ENCODE measurements around the gene PLXNA4.

PLXNA4 gene

GRCh38 chr7:132321387-132321786 is 254.9 kb downstream of the PLXNA4 start:
- Histone ChIP-seq H3K79me2 (ENCODE audit: low read length) (no peaks in the 10 kb centered on the region), H2AFZ (ENCODE audit: low read depth, low read length) (no peak overlapping the region), H3K36me3 (replicated peaks; ENCODE audit: low read depth, low read length) (no peaks in the 10 kb centered on the region), H3K9me3 (ENCODE audit: insufficient read depth, low read length) (no peaks in the 10 kb centered on the region), H3K4me3 (ENCODE audit: low read length) (no peak overlapping the region), H4K20me1 (ENCODE audit: insufficient read depth, low read length) (no peaks in the 10 kb centered on the region), H3K9ac (ENCODE audit: low read length) (no peak overlapping the region), H3K4me1 (ENCODE audit: low read length) (peaks cover 9% of the 10 kb centered on the region; the same call in 1 of the 2 replicates), H3K4me2 (ENCODE audit: low read length) (no peak overlapping the region), H3K27ac (ENCODE audit: low read length) (no peak overlapping the region), H3K27me3 (ENCODE audit: low read depth, low read length) (peaks cover 48% of the 10 kb centered on the region)
- TF ChIP-seq, protein P1, sequence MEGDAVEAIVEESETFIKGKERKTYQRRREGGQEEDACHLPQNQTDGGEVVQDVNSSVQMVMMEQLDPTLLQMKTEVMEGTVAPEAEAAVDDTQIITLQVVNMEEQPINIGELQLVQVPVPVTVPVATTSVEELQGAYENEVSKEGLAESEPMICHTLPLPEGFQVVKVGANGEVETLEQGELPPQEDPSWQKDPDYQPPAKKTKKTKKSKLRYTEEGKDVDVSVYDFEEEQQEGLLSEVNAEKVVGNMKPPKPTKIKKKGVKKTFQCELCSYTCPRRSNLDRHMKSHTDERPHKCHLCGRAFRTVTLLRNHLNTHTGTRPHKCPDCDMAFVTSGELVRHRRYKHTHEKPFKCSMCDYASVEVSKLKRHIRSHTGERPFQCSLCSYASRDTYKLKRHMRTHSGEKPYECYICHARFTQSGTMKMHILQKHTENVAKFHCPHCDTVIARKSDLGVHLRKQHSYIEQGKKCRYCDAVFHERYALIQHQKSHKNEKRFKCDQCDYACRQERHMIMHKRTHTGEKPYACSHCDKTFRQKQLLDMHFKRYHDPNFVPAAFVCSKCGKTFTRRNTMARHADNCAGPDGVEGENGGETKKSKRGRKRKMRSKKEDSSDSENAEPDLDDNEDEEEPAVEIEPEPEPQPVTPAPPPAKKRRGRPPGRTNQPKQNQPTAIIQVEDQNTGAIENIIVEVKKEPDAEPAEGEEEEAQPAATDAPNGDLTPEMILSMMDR (IDR thresholded peaks at IDR 0.05; ENCODE audit: low read depth, low read length): no peak
- no peak for TF ChIP-seq EZH2phosphoT487 (IDR thresholded peaks at IDR 0.05; ENCODE audit: low read depth)

DNA sequence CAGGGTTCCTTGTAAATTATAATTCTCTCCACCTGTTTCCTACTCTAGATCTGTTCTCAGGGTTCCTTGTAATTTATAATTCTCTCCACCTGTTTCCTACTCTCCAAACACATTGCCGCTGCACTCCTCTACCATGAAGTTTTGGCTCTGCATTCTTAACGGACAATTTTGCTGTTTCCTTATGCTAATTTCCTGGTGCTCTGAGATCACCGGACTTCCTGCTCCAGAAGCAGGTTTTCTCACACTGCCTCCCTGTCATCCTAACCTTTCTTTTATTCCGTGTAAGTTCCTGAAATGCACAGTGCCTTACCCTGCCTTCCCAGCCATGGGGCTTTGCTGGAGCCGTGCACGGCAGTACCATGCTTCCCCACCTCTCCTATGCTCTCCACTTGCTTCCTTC is 256.8 kb downstream of the PLXNA4 start:
- Histone ChIP-seq H4K20me1 (ENCODE audit: insufficient read depth, low read length) (no peaks in the 10 kb centered on the region), H3K9me3 (ENCODE audit: insufficient read depth, low read length) (no peaks in the 10 kb centered on the region), H3K27me3 (ENCODE audit: low read depth, low read length) (peaks cover 37% of the 10 kb centered on the region), H2AFZ (ENCODE audit: low read depth, low read length) (no peak overlapping the region; the same call in 1 of the 2 replicates), H3K4me3 (ENCODE audit: low read length) (peak overlapping the region; percentile 71), H3K36me3 (replicated peaks; ENCODE audit: low read depth, low read length) (no peaks in the 10 kb centered on the region), H3K9ac (ENCODE audit: low read length) (no peak overlapping the region), H3K79me2 (ENCODE audit: low read length) (no peaks in the 10 kb centered on the region), H3K4me2 (ENCODE audit: low read length) (peak overlapping the region; percentile 90), H3K4me1 (ENCODE audit: low read length) (peaks cover 9% of the 10 kb centered on the region; the same call in 1 of the 2 replicates), H3K27ac (ENCODE audit: low read length) (no peak overlapping the region)
- no peak for TF ChIP-seq EZH2phosphoT487 (IDR thresholded peaks at IDR 0.05; ENCODE audit: low read depth)
- TF ChIP-seq, protein P1 (IDR thresholded peaks at IDR 0.05; ENCODE audit: low read depth, low read length): no peak

GRCh38 chr7:132318352-132319318 is 257.6 kb downstream of the PLXNA4 start:
- Histone ChIP-seq H3K4me3 (ENCODE audit: low read length) (peak overlapping the region; percentile 71), H2AFZ (ENCODE audit: low read depth, low read length) (peak overlapping the region; percentile 95), H3K27ac (ENCODE audit: low read length) (no peak overlapping the region), H3K79me2 (ENCODE audit: low read length) (no peaks in the 10 kb centered on the region), H4K20me1 (ENCODE audit: insufficient read depth, low read length) (no peaks in the 10 kb centered on the region), H3K9ac (ENCODE audit: low read length) (0 out of 2 replicates have a peak overlapping the region, but pooled peaks have one; percentile 5), H3K4me1 (ENCODE audit: low read length) (peaks cover 9% of the 10 kb centered on the region; the same call in 1 of the 2 replicates), H3K27me3 (ENCODE audit: low read depth, low read length) (peaks cover 38% of the 10 kb centered on the region), H3K36me3 (replicated peaks; ENCODE audit: low read depth, low read length) (no peaks in the 10 kb centered on the region), H3K9me3 (ENCODE audit: insufficient read depth, low read length) (no peaks in the 10 kb centered on the region), H3K4me2 (ENCODE audit: low read length) (peak overlapping the region; percentile 90)
- TF ChIP-seq, protein P1 (IDR thresholded peaks at IDR 0.05; ENCODE audit: low read depth, low read length): peak; percentile 90
- no peak for TF ChIP-seq EZH2phosphoT487 (IDR thresholded peaks at IDR 0.05; ENCODE audit: low read depth)

GRCh38 chr7:132317701-132318351 is 258.4 kb downstream of the PLXNA4 start:
- no peaks in the 10 kb centered on the region for H4K20me1 ChIP-seq (ENCODE audit: insufficient read depth, low read length)
- H3K27me3 ChIP-seq (ENCODE audit: low read depth, low read length): peaks cover 31% of the 10 kb centered on the region
- H3K27ac ChIP-seq (ENCODE audit: low read length): no peak overlapping the region
- H3K9ac ChIP-seq (ENCODE audit: low read length): no peak overlapping the region
- peaks cover 9% of the 10 kb centered on the region; the same call in 1 of the 2 replicates for H3K4me1 ChIP-seq (ENCODE audit: low read length)
- no peaks in the 10 kb centered on the region for H3K36me3 ChIP-seq (replicated peaks; ENCODE audit: low read depth, low read length)
- H3K9me3 ChIP-seq (ENCODE audit: insufficient read depth, low read length): no peaks in the 10 kb centered on the region
- H3K4me3 ChIP-seq (ENCODE audit: low read length): no peak overlapping the region
- TF ChIP-seq, protein P1 (IDR thresholded peaks at IDR 0.05; ENCODE audit: low read depth, low read length): no peak
- no peak for TF ChIP-seq EZH2phosphoT487 (IDR thresholded peaks at IDR 0.05; ENCODE audit: low read depth)
- H3K79me2 ChIP-seq (ENCODE audit: low read length): no peaks in the 10 kb centered on the region
- H3K4me2 ChIP-seq (ENCODE audit: low read length): no peak overlapping the region
- no peak overlapping the region for H2AFZ ChIP-seq (ENCODE audit: low read depth, low read length)
